Measurements from ENCODE around the gene AEBP1.
A peak's percentile ranks its signal among the peaks of the same experiment; 100 is the strongest.

Gene AEBP1

DNA sequence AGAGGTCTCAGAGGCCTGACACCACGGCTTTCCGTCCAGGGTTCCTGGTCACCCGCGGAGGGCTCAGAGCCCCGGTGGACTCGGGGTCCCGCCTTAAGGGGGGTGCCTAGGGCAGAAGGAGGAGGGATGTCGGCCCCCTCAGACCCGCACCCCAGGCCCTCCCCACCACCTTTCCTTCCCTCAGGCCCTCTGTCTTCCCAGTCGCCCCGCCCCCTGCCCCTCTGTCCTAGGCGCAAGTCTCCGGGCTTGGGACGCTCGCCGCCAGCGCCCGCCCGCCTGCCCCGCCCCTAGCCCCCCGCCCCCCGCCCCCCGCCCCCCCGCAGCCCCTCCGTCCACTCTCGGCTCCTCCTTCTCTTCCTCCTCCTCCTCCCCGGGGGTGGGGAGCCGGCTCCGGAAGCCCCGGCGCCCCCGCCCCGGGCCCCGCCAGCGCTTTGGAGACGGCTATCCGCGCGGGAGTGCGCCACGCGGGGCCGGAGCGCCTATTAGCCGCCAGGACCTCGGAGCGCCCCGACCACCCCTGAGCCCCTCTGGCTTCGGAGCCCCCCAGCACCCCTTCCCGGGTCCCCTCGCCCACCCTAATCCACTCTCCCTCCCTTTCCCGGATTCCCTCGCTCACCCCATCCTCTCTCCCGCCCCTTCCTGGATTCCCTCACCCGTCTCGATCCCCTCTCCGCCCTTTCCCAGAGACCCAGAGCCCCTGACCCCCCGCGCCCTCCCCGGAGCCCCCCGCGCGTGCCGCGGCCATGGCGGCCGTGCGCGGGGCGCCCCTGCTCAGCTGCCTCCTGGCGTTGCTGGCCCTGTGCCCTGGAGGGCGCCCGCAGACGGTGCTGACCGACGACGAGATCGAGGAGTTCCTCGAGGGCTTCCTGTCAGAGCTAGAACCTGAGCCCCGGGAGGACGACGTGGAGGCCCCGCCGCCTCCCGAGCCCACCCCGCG is at the start of gene AEBP1:
Gene AEBP1, plus strand, starts transcription at position 423 of the 937 bp plus-strand sequence. Its CDS starts 321 bp downstream, at position 744.
- DNase-seq: peak in 1 of 2 donors; percentile 38

DNA sequence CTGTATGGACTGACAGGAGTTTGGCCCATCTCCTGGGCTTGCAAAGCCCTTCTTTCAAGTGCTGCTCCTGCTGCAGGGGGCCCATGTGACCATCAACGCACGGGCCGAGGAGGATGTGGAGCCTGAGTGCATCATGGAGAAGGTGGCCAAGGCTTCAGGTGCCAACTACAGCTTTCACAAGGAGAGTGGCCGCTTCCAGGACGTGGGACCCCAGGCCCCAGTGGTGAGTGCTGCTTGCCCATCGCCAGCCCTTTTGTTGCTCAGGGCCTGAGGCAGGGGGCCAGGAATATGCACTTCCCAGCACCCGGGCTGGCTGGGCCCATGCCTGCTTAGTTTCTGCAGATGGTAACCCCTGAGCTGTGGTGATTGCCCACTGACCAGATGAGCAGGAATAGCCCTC is 47.5 kb upstream of the AEBP1 start:
- no peak for DNase-seq

DNA sequence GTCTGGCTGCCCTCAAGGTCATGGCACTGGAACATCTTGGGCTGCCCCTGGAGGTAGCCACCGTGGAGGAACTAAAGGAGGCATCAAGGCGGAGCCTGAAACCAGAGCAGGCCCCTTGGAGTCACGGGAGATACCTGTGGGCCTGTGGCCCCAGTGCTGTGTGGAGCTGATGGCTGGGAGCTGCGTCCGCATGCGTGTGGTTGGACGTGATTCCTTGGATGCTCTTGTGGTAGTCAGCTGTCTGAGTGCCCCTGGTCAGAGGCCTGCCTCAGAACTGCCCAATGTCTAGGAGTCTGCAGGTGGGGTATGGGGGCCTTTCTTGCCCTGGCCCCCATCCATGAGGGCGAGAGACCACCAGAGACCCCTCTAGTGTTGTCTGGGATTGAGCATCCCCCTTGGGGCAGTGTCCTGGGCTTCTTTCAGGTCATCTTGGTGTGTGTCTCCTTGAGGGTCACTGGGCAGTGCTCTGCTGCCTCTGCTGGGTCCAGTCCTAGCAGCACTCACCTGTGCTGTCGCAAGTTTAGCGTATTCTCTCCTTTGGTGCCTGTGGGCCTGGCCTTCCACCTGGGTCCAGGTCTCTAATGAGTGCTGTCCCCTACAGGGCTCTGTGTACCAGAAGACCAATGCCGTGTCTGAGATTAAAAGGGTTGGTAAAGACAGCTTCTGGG is 46.8 kb upstream of the AEBP1 start:
- no peak for DNase-seq

DNA sequence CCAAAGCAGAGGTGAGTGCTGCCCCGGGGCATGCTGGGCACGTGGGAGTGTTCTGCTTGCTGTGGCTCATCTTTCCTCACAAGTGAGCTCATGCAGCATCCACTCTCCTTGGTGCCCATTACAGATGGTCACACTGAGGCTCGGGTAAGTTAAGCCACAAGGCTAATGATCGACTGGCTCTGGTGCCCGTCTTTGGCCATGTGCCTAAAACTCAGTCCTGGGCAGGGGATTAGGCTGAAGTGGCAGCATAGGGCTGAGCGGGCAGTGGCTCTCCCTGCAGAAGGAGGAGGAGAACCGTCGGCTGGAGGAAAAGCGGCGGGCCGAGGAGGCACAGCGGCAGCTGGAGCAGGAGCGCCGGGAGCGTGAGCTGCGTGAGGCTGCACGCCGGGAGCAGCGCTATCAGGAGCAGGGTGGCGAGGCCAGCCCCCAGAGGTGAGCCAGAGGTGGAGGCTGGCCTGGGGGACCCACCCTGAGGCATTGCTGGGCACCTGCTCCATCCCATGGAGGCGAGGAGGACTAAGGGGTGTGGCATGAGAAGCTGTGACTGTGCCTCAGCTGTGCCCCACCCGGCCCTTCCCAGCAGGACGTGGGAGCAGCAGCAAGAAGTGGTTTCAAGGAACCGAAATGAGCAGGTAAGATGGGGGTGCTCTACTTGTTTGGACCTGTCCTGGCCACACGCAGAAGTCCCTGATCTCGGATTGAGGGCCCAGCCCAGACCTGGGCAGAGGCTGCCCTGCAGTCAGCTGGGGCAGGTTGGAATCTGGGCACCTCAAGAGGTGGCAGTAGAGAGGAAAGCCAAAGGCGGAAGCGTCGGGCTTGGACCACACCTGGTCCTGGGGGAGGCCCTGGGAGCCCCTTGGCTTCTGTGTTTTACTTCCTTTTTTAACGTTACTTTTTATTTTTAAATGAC is 46.0 kb upstream of the AEBP1 start:
- peak in 1 of 2 donors; percentile 31 for DNase-seq

DNA sequence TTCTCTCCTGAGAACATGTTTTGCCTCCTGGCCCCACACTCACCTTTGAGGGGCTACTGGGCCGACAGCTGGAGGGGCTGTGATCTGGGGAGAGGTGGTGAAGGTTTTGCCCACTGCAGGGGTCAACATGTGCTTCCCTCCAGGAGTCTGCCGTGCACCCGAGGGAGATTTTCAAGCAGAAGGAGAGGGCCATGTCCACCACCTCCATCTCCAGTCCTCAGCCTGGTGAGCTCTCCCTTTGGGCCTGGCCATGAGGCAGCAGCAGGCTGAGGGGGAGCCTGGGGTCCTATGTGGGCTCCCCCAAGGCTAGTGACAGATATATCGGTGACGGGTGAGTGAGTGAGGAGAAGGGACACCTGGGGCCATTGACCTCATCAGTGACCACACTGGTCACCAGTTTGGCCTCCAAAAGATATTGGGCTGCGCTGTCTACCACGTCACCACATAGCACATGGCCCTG is 45.4 kb upstream of the AEBP1 start:
- DNase-seq: no peak

DNA sequence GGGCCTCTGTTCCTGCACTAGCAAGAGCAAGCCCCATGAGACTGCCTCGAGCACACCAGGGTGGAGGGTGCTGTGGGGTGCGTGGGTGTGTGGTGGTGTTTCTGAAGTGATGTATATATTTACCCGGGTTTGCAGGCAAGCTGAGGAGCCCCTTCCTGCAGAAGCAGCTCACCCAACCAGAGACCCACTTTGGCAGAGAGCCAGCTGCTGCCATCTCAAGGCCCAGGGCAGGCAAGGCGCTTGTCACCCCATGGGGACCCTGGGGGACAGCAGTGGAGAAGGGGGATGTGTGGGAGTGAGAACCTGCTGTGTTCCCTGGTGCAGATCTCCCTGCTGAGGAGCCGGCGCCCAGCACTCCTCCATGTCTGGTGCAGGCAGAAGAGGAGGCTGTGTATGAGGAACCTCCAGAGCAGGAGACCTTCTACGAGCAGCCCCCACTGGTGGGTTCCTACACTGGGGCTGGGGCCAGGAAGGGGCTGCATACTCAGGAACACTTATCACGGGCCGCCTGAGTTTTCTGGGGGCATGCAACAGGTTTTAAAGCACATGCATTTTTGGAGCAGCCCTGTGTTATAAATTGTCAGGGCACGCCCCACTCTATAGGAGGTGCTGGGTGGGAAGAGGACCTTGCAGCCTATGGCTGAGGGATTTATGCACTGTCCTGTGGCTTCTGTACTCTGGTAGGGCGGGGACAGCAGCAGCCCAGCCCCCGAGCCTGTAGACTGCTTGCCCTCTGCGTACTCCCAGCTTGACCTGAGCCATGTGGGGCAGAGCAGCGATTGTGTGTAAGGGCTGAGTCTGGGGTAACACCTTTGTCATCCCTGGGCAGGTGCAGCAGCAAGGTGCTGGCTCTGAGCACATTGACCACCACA is 44.7 kb upstream of the AEBP1 start:
- peak in 1 of 2 donors; percentile 64 for DNase-seq

DNA sequence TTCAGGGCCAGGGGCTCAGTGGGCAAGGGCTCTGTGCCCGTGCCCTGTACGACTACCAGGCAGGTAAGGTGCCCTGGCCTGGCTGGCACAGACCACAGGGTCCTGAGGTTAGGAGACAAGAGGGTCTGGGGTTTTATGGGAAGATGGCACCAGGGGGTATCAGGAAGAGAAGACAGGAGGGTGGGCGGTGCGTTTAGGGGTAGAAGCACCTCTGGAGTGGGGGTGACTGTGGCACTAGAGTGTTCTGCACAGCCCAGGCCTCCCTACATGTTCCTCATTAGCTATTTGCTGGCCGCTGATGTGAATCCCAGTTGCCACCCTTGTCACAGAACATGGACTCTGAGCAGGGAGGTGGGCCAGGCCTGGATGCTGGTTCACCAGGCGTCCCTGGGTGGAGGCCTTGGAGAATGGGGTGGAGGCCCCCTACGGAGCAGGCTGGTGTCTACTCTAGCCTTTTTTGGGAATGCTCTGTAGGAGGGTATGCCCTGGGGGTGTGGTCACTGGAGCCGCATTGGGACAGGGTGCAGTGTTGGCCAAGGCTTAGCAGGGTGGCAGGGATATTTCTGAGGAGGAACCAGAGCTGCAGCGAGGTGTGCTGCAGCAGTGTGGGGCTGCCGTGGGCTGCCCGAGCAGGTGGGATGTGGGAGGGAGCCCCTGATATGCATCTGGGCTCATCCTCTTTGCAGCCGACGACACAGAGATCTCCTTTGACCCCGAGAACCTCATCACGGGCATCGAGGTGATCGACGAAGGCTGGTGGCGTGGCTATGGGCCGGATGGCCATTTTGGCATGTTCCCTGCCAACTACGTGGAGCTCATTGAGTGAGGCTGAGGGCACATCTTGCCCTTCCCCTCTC is 43.8 kb upstream of the AEBP1 start:
- no peak for DNase-seq

DNA sequence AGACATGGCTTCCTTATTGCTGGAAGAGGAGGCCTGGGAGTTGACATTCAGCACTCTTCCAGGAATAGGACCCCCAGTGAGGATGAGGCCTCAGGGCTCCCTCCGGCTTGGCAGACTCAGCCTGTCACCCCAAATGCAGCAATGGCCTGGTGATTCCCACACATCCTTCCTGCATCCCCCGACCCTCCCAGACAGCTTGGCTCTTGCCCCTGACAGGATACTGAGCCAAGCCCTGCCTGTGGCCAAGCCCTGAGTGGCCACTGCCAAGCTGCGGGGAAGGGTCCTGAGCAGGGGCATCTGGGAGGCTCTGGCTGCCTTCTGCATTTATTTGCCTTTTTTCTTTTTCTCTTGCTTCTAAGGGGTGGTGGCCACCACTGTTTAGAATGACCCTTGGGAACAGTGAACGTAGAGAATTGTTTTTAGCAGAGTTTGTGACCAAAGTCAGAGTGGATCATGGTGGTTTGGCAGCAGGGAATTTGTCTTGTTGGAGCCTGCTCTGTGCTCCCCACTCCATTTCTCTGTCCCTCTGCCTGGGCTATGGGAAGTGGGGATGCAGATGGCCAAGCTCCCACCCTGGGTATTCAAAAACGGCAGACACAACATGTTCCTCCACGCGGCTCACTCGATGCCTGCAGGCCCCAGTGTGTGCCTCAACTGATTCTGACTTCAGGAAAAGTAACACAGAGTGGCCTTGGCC is 43.0 kb upstream of the AEBP1 start:
- DNase-seq: no peak

DNA sequence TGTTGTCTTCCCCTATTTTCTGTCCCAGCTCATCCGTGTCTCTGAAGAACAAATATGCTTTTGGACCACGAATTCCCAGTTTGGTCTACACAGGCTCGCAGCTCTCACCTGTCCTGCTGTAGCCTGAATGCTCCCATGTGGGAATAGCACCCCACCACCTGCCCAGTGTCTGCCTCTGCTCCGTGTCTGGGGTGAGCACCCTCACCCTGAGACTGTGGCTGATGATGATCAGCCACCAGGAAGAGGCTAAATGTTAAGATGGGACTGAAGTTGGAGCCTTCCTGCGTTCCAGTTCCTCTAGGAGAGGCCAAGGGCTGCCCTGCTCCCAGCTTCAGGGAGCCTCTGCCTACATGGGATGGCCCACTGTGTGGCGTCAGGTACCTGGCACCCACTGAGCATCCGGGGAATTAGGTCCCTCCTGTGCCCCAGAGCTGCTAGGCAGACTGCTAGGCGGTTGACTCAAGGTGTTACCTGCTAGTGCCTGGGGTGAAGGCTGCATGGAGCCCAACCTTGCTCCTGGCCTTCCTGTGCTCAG is 42.4 kb upstream of the AEBP1 start:
- DNase-seq: no peak

DNA sequence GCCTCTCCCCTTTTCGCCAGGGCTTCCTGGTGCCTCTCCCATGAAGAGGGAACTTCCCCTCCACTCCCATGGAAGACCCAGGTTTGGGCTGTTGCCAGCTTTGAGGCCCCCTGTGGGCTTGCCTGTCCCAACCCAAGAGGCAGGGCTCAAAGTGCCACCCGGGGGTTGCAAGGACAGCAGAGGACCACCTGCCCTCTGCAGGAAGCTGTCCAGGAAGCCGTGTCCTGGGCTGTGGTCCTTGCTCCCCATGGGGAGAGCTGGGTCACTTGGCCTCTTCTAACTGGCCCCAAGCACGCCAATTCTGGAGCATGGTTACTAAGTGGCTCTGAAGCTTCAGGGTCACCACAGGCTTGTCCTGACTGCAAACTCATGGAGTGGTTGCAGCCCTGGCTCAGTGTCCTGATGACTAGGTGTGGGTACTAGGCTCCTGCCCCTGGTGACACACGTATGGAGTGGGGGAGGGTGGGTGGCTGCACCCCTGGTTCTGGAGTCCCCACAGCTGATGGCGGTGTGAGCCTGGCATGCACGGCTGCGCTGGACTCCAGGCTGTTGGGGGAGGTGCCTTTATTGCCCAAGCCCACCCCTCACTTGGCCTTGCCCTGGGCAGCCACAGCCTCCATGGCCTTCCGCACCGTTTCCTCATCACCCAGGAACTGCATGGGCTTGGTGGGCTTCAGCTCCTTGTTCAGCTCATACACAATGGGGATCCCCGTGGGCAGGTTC is 41.8 kb upstream of the AEBP1 start:
- no peak for DNase-seq

DNA sequence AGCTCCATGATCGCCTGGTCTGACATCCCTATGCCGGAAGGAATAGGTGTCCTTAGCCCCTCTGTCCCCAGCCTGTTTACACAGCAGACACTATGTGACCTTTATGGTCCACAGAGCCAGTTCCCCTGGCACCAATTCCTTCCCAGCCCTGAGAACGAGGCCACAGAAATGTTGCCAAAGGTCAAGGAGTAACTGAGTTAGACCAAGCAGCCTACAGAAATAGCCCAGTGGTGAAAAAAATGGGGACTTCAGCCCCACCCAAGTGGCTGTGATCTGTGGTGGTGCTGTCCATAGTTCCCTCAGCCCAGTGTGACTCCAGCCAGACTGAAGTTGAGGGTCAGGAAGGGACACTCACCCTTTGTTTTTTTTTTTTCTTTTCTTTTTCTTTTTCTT is 41.2 kb upstream of the AEBP1 start:
- no peak for DNase-seq

DNA sequence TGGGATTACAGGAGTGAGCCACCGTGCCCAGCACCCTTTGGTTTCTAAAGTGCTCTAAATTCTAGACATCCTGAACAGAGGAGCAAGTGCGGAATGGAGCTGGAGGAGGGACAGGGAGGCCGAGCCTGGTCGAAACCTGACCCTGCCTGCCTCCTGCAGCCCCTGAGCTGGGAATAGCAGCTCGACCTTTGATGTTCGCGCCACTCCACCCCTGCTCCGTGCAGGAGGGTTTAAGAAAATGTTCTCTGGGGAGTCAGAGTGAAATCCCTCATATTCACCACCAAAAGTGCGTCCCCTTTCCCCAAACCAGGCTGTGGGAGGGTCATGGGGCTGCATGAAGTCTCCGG is 40.6 kb upstream of the AEBP1 start:
- no peak for DNase-seq

DNA sequence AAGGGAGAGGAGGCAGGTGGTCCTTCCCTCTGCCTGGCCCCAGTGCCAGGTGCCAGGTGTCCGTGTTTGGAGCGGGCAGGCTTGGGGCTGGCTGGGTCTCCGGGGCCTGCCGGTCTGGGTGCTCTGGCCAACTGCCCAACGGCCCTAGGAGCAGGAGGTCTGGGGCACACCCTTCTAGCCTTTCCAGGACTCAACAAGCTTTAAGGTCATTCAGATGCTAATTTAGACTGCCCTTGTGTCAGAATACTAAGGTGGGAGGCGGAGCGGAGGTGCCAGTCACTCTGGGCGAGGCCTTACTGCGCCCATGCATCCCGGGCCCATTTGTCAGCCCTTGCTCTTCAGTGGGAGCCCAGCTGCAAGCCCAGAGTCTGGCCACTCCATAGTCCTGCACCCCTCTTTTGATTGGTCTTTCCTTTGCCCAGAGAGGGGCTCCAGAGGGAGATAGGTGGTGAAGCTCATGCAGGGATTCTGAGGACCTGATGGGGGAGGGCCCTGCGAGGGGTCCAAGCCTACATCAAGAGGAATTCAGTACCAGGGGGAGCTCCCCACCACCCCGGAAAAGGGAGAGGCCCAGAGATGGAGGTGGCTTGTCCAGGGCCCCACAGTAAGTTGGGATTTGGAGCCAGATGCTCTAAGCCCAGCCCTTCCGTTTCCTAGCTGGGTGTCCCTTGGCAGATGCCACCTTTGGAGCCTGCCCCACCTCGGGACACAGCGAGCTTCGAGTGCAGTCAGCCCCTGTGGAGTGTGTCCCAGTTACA is 40.1 kb upstream of the AEBP1 start:
- no peak for DNase-seq

DNA sequence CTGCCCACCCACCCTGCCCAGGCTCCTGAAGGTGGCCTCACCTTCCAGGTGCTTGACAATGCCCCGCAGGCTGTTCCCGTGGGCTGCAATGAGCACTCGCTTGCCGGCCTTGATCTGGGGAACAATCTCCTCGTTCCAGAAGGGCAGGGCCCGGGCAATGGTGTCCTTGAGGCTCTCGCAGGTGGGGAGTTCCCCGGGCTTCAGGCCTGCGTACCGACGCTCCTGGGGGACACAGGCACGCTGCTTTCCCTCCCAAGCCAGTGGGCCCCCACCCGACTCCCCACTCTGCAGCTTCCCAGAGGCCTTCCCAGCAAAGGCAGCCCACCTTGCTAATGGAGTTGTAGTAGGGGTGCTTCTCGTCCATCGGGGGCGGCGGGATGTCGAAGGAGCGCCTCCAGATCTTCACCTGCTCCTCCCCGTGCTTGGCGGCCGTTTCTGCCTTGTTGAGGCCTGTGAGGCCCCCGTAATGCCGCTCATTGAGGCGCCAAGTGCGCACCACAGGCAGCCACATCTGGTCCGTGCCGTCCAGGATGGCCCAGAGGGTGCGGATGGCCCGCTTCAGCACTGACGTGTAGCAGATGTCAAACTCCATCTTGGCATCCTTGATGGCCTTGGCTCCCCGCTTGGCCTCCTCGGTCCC is 39.2 kb upstream of the AEBP1 start:
- DNase-seq: no peak

DNA sequence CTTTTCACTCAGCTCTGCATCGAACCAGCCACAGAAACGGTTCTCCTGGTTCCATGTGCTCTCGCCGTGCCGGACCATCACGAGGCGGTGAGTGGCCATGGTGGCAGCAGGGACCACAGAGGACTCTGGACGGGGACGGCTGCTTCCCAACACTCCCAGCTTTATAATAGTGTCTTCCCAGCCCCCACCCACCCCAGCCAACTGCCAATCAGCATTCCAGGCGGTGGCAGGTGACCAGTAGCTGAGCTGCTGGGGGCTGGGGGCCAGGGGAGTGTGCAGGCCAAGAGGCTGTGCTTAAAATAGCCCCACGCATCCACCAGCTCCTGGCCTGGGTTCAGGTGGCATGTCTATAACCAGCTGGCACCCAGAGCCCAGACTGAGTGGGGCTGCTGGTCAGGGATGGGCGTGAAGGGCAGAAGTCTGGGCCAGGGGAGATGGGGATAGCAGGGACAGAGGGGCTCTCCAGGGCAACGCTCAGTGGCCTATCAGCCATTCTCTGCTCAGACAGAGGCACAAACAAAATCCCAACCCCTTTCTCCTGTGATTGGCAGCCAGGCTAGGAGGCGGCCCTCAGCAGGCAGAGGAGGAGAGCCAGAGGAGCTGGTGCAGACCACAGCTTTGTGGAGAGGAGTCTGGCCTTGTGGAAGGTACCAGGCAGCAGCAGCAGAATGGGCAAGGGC is 38.6 kb upstream of the AEBP1 start, which contains the start of gene PGAM2:
Gene PGAM2, minus strand, starts transcription at position 137 of the 680 bp plus-strand sequence. Its CDS starts 38 bp downstream, at position 99.
- no peak for DNase-seq

DNA sequence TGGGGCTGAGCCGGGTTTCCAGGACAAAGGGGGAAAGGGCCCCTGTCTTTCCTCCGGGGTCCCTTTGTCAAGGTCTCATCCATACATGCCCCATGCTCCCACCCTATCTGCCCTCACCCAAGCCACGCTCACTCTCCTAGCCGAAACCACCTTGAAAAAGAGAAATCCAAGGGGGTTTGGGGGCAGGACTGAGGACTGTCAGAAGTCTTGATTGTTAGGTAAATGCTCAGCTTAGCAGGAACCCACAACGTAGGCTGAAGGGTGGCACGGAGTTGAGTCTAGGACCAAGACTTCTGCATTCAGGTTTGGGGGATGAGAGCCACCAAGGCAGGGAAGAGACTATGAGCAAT is 38.1 kb upstream of the AEBP1 start:
- no peak for DNase-seq

DNA sequence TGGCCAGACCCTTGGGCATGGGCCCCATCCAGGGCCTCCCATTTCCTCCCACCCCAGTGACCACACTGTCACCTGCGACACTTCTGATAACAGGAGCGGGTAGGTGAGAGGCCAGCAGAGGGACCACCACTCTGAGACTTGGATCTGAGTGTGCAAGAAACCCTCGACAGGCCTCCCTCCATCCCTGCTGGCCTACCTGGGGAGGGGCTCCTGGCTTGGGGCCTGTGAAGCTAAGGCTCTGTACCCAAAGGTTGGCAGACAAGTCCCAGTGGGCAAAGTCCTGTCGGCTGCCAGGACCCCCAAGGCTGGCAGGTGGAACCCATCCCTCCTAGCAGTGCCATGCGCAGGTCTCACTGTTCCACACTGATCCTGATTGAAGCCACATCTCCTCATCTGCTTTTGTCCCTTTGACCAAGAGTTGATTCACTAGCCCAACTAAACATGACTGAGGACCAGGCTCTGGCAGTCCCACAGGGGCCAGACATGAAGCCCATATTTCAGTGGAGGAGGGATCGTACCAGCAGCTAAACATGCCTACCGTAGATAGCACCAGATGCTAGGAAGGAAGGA is 37.6 kb upstream of the AEBP1 start:
- no peak for DNase-seq

All from CD4-positive, alpha-beta T cell treated with Interleukin-4 for 1 hour (primary cell).